NCI-H1694 treated with DMSO at 0.1 percent for 48 hours (cell line): ENCODE data around the gene GZMH.
"Not testable (repeated sequence)": the region's sequence is repeated elsewhere in the genome, so short reads cannot be mapped to it uniquely, and the experiment has no call there.

Experiments used
- DNase-seq: peaks from one replicate; lab custom pipeline; 2025; lab: John Stamatoyannopoulos, UW

The GZMH gene

GRCh38 chr14:24609655-24610344 lies at the start of gene GZMH:
GZMH (minus strand) TSS chr14:24609685; CDS start chr14:24609613, 72 bp downstream.
- DNase-seq, result no peak

- DNase-seq, result not testable (repeated sequence)
These were observed 38.9 kb upstream of the GZMH start for GRCh38 chr14:24648361-24648760.

- no peak for DNase-seq
These were observed 30.4 kb upstream of the GZMH start for GRCh38 chr14:24639905-24640304.

- DNase-seq, result no peak
These were observed 29.8 kb upstream of the GZMH start for GRCh38 chr14:24639270-24639669.

GRCh38 chr14:24634158-24634557 lies 24.7 kb upstream of the GZMH start, which contains the start of gene GZMB:
GZMB (minus strand) TSS chr14:24634190; CDS start chr14:24634160, 30 bp downstream.
- DNase-seq, result no peak

- DNase-seq, result no peak
These were observed 23.9 kb upstream of the GZMH start for GRCh38 chr14:24633353-24633752.

- no peak for DNase-seq
These were observed 23.3 kb upstream of the GZMH start for GRCh38 chr14:24632761-24633160.

GRCh38 chr14:24632336-24632735 lies 22.9 kb upstream of the GZMH start:
- DNase-seq, result no peak

GRCh38 chr14:24631749-24632335 lies 22.4 kb upstream of the GZMH start:
- DNase-seq, result no peak

GRCh38 chr14:24630872-24631477 lies 21.5 kb upstream of the GZMH start:
- no peak for DNase-seq

GRCh38 chr14:24630087-24630871 lies 20.8 kb upstream of the GZMH start:
- DNase-seq, result no peak

GRCh38 chr14:24629521-24629920 lies 20.0 kb upstream of the GZMH start:
- DNase-seq, result no peak

GRCh38 chr14:24613747-24614146 lies 4.3 kb upstream of the GZMH start:
- DNase-seq, result no peak

GRCh38 chr14:24613241-24613640 lies 3.8 kb upstream of the GZMH start:
- DNase-seq, result no peak

GRCh38 chr14:24612196-24612595 lies 2.7 kb upstream of the GZMH start:
- no peak for DNase-seq

GRCh38 chr14:24607635-24608514 lies 1.6 kb downstream of the GZMH start:
- DNase-seq, result no peak

- DNase-seq, result no peak
These were observed 2.4 kb downstream of the GZMH start for GRCh38 chr14:24607081-24607480.

- DNase-seq, result no peak
These were observed 3.2 kb downstream of the GZMH start for GRCh38 chr14:24606297-24606696.

- peak; percentile 8 for DNase-seq
These were observed 3.9 kb downstream of the GZMH start for GRCh38 chr14:24605435-24606190.

- no peak for DNase-seq
These were observed 12.1 kb downstream of the GZMH start for GRCh38 chr14:24597403-24597802.
